Measurements from ENCODE around the gene RERE. TPM values are rescaled to one million over a fixed set of nuclear protein-coding genes. Genes with fewer than 3 reads are reported as not detected.

RERE gene
- total RNA-seq, 1 donor from 2014 or later, result 215 TPM

DNA sequence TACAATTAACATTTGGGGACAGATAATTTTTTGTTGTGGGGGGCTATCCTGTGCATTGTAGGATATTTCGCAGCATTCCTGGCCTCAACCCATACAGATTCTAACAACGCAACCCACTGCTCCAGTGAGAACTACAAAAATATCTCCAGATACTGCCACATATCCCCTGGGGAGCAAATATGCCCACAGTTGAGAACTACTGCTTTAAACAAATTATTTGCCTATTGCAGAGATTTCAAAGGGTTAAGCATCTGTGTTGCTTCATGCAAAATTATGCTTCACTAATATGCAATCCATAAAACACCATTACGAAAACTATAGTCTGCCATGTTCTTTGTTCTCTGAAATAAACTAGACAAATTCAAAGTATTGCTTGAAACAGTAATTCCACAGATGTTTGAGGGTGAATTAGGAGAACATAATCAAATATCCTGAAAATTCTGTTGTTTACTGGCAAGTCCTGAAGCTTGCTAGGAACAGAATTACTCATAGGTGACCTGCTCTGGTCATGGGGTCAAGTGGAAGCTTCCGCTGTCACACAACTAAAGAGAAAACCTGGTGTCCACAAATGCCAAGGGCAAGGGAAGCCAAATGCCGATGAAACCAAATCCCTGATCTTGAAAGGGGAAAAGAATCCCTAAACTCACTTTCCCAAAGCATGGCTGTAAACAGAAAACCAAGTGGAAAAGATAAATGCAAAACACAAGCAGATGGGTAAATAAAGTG is 149.4 kb downstream of the RERE start:
- no peak for DNase-seq (ENCODE audit: low spot score)

DNA sequence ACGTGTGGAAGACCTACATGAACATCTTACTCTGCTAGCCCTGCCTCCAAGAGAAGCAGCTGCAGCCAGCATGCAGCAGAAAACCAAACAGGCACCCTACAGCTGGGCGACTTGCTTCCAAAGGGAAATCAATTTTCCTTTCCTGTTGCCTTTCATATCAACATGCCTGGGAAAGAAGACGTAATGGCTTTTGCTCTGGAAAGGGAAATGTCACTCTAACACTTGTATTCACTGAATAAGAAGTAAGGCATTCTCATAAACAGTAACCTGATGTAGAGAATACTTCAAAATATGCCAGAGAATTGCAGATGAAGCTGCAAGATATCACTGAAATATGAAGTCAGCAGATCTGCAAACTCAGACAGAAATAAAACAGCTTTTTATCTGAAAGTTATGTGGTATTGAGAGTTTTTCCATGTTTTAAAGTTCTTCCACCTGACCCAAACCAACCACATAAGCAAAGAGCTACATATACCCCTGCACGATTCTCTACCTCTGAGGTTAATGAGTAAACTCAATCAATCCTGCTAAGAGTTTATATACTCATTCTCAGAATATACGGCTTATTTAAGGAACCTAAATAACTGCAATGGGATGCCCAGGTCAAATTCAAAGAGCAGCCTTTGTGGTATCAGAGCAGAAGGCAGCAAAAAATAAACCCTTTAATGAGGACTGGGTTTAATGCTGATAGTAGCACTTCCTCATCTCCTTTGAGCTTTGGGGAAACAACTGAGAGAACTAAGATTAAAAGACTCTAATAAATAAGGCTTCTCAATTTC is 150.9 kb downstream of the RERE start:
- DNase-seq (ENCODE audit: low spot score), result no peak

DNA sequence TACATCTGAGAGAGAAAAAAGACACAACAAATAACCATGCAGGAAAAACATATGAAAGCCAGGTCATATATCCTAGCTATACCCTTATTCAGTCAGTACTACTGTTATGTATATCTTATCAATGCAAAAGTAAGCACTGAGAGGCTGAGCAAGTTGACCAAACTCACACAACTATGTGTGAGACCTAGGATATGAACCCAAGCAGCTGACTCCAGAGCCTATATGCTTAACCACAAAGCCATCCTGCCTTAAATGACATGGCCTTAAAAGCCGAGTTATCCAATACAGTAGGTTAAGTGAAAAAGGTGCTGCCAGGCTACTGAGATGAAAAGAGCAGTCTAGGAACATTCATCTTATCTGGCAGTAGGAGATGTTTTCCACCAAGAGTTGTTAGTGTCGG is 151.6 kb downstream of the RERE start:
- DNase-seq (ENCODE audit: low spot score), result no peak

DNA sequence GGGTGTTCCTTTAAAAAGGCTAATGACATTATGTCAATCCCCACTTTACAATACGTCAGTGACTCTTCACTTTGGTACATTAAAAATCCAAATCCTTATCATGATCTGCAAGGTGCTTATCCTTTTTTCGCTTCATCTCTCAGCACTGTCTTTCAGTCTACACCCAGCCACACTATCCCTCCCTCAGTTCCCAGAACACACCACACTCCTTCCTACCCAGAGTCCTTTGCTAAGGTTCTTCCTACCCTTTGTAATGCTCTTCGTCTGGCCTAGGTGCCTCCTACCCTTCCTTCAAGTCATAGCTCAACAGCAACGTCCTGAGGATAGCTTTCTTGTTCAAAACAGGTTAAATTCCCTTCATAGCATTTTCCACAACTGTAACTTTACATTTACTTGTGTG is 152.6 kb downstream of the RERE start:
- no peak for DNase-seq (ENCODE audit: low spot score)

DNA sequence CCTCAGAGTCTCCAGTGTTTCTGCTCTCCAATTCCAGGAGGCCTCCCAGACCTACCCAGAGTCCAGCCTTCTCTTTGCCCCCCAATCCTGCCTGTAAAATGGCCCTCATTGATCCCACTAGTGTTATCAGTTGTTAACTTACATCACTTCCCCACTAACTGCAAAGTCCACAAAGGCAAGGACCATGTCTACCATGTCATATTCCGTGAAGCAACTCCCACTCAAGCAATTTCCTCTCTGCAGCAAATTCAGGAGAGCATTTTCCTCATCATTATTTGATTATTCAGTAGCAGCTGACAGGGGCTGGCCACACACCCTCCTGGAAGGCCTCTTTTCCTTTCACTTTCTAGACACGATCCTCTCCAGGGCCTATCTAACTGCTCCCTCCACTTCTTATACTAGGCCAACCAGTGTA is 153.5 kb downstream of the RERE start:
- peak; percentile 51 for DNase-seq (ENCODE audit: low spot score)

DNA sequence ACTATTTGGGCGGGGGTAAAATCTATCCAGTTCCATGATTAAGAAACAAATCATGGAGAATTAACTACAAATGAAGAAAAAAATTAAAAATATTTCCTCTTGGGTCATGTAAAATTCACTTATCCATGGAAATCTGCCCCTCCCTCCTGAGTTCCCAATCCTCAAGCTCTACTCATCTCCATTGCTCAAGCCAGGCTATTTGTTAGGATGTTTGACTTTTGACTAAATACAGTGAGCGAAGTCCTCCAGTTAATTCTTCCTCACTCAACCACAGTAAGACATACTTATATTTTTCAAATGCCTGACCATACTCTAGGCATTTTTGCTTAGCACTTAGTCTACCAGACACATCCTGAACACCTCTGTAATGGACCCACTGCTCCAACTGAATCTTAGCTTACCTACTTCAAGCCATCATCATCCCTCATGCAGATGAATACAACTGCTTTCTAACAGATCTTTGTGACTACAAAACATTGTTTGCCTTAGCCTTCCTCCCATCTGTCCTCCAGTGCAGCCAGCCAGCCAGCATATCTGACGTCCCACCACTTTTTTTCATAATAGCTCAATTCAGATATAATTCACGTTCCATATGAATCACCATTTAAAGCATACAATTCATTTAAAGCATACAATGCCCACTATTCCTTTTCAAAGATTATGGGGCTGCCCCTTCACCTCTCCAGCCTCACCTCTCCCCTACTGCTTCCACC is 154.2 kb downstream of the RERE start:
- DNase-seq (ENCODE audit: low spot score), result no peak

DNA sequence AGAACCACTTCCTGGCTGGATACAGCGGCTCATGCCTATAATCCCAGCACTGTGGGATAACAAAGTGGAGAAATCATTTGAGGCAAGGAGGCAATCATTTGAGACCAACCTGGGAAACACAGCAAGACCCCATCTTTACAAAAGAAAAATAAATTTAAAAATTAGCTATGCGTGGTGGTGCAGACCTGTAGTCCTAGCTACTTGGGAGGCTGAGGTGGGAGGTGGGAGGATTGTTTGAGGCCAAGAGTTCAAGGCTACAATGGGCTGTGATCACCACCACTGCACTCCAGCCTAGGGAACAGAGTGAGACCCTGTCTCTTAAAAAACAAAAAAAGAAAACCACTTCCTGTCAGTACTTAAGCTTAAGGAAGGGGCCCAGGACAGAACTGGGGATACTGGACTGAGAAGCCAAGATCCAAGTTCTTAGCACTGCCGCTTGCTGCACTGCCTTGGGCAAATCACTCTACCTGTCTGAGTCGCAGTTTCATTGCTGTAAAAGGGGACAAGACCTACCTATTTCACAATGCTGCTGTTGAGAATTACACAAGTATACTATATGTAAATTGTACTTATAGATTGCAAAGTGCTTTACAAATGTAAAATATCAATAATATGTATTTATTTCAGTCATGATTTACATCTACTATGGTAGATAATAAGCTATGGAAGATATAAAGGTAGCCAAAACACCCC is 154.9 kb downstream of the RERE start:
- no peak for DNase-seq (ENCODE audit: low spot score)

DNA sequence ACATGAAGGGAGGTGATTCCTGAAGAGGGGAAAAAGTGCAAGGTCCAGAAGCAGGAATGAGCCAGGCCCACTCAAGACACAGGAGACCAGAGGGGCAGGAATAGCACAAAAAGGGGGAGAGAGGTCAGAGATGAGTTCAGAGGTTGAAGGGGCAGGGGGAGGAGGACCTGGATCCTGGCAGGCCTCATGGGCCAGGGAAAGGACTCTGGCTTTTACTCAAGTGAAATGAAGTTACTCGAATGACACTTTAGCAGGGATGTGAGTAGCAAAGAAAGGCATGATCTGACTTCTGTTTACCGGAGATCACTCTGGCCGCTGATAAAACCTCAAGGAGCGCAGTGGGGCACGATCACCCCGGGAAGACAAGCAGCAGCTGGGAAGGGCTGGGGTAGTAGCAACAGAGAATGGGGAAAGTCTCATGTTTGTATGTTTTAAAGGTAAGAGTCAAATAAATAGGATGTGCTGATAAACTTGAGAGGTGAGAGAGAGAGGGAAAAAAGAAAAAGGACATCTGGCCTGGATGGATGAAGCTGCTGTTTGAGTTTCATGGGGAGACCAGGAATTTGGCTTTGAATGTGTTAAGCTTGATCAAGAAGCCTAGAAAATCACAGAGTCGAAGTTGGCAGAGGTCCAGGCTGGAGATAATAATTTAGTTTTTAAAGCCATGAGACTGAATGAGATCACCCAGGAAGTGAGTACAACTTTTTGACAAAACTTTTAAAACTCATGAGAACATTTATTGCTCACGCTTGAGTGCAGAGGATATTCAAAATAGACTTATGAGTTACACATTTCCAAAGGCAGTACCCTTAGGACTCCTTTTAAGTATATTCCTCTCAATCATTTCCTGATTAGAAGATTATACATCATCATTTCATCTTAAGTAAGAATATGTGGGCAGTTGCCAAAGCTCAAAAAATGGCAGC is 156.0 kb downstream of the RERE start:
- DNase-seq (ENCODE audit: low spot score), result peak; percentile 54

DNA sequence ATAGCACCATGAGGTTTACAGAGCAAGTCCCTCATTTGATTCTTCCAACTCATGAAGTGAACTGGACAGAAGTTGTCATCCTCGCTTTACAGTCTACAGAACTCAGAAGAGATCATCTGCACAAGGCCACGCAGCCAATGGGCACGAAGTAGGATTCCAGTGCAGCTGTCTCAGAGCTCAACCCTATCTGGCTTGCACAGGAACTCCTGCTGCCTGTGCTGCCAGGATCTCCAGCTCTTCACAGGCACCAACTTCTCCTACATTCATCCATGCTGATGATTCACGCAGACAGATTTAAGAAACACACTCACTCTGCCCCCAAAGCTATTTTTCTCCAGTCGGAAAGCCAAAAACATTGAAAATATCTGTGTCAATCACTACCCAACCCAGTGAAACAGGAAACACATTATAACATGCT is 157.0 kb downstream of the RERE start:
- peak; percentile 52 for DNase-seq (ENCODE audit: low spot score)

DNA sequence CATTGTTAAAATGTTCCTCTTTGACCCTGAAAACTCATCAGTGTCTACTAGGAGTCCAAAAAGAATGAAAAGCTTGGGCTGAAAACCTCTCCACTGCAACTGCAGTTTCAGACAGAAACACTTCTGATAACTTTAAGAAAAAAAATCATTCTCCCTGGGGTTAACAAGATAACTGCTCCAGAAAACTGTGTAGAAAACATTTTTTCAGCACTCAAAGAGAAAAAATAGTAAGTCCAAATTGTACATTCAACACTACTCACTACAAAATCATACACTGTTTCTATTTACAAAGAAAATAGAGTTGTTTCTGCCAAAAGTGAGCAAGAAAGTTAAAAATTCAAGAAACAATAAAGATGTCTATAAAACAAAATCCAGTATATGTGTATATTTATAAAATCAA is 157.8 kb downstream of the RERE start:
- no peak for DNase-seq (ENCODE audit: low spot score)

DNA sequence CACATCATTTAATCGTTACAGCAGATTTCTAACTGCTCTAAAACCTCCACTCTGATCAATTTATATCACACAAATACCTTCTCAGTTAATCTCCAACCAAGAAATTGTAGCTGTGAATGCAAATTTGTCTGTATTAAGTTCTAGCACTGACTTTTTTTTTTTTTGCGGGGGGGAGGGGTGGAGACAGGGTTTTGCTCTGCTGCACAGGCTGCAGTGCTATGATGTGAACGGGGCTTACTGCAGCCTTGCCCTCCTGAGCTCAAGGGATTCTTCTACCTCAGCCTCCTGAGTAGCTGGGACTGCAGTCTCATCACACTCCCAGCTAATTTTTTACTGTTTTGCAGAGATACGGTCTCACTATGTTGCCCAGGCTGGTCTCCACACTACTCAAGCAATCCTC is 163.6 kb downstream of the RERE start:
- no peak for DNase-seq (ENCODE audit: low spot score)

DNA sequence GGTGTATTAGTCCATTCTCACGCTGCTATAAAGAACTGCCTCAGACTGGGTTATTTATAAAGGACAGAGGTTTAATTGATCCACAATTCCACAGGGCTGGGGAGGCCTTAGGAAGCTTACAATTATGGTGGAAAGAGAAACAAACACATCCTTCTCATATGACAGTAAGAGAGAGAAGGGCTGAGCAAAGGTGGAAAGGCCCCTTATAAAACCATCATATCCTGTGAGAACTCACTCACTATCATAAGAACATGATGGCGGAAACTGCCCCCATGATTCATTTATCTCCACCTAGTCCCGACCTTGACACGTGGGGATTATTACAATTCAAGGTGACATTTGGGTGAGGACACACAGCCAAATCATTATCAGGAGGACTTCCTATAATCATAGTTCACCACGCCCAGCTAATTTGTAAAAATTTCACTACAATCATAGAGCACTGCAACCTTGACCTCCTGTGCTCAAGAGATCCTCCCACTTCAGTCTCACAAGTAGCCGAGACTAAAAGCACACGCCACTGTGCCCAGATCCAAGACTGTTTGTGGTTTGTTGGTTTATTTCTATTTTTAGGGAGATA is 164.9 kb downstream of the RERE start:
- no peak for DNase-seq (ENCODE audit: low spot score)

DNA sequence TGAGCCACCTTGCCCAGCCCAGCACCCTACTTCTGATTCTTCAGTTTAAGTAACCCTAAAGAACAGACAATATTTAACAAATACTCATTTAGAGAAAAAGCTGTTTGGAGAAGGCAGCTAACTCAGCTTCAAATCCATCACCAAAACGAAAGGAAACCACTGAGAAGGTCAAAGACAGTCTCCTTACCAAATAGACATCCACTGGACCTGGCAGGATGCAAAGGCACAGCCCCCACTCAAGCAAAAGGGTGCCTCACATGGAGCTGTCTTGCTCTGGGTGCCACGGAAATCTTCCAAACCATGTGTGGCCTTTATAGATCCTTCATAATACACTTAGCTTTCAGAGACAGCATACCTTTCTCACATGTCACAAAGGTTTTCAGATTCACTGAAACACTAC is 165.5 kb downstream of the RERE start:
- no peak for DNase-seq (ENCODE audit: low spot score)

DNA sequence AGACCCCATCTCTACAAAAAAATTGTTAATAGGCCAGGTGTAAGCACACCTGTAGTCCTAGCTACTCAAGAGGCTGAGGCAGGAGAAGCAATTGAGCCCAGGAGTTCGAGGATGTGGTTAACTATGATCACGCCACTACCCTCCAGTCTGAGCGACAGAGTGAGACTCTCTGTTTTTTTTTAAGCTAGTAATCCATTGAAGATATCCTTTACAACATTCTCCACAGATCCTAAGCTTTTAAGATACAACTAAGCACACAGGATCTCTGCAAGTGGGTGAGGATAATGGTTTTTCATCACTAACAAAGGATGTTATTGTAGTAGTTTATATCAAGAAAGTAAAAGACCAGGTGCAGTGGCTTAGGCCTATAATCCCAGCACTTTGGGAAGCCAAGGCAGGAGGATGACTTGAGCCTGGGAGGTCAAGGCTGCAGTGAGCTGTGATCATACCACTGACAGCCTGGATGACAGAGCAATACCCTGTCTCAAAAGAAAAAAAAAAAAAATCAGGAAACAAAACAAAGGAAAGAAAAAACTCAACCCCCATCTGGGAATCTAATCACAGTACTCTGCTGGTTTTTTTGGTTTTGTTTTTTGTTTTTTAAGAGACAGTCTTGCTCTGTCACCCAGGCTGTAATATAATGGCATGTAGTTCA is 166.1 kb downstream of the RERE start:
- DNase-seq (ENCODE audit: low spot score), result no peak

DNA sequence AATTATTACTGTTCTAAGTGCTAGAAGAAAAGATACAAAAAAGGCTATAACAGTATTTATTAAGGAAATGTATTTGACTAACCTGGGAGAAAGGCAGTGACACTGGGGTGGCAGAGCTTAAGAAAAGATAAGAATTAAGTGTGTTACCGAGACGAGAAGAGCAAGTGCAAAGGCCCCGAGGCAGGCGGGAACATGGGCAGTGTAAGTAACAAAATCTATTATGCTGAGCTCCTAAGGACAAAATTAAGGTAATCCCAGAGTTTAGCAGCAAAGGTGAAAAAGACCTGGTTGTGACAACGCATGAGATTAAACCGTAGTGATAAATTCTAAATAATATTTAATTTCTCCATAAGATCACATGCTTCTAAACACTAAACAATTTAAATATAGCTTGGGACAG is 167.6 kb downstream of the RERE start:
- DNase-seq (ENCODE audit: low spot score), result no peak

DNA sequence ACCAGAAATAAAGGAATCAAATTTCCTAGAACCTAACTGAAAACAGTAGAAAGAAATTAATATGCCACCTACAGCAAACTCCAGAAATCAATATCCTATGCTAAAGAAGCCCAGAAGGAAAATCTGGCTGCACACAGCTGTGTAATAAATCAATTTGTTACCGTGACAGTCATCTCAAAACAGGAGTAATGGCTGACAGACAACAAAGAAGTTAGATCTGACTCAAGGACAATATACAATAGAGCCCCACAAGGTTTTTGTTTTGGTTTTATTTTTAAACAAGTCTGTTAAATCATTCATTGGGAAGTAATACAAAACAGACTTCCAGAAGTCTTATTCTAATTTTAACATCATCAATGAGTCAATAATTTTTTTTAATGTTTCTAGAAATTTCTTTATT is 168.4 kb downstream of the RERE start:
- no peak for DNase-seq (ENCODE audit: low spot score)

DNA sequence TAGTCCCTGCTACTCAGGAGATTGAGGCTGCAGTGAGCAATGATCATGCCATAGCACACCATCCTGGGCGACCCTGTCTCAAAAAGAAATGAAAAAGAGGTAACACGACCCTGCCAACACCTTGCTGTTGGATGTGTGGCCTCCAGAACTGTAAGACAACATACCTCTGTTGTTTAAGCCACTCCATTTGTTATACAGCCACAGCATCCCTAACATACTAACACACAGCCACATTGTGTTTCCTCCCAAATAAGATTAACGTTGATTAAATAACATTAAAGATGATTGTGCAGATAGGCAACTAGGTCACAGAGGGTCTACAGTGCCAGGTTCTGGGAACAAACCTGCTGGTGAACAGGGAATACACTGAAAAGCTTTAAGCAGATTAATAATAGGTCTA is 170.4 kb downstream of the RERE start:
- DNase-seq (ENCODE audit: low spot score), result no peak

DNA sequence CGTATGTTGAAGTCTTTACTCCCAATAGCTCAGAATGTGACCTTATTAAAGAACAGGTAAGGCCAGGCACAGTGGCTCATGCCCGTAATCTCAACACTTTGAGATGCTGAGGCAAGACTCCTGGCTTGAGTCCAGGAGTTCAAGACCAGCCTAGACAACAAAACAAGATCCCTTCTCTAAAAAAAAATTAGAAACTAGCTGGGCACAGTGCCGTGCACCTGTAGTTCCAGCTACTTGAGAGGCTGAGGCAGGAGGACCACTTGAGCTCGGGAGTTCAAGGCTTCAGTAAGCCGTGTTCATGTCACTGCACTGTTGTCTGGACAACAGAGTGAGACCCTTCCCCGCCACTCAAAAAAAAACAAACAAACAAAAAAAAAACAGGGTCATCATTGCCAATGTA is 171.3 kb downstream of the RERE start:
- no peak for DNase-seq (ENCODE audit: low spot score)

DNA sequence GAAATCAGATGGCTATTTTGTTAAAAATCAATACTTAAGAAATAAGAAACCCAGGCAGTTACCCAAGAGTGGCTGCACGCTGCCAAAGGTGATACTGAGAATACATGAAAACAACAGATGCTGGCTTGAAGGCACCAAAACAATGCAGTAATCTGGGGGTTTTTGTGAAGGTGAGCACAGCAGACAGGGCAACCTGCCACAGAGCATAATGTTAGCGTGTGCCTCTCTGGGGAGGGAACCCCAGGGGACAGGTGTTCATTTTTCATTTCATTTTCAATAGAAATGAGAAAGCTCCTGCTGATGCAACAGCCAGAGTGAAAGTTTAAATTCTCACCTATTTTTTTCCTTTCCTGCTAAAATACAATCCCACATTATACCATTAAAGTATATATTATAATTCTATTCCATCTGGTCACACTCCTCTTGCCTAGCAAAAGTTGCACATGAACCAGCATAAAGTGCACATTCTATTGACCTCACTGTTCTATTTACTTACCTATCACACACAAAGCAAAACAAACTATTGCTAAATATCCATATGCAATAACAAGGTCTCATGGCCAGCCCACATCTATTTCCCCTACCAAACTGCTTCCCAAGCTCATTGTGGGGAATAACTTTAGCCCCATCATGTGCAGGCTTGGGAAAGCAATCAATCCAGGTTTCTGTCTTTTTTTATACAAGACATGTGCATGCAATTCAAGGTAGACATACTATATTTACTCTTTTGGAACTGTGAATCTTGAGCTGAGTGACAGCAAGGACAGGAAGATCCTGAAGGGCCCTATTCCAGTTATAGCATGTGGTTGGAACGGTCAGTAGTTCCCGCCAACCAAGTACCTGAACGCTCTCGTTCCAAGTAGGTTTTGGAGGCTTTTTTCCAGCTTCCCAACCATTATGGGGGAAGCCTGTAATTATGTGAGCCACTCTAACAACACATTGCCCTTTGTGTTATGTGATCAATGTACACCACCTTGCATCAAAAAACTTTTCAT is 173.6 kb downstream of the RERE start:
- DNase-seq (ENCODE audit: low spot score), result no peak
